ENCODE measurements around the gene FHL3. TPM values are rescaled to one million over a fixed set of nuclear protein-coding genes. Genes with fewer than 3 reads are reported as not detected.
"Not testable (repeated sequence)": the region's sequence is repeated elsewhere in the genome, so short reads cannot be mapped to it uniquely, and the experiment has no call there.

FHL3 gene
- polyA plus RNA-seq, 1 donor: 162 TPM

GRCh38 chr1:37983546-37983945, 21.8 kb downstream of the FHL3 start:
- DNase-seq: no peak

GRCh38 chr1:37978541-37978940, 26.8 kb downstream of the FHL3 start:
- DNase-seq: no peak

- not testable (repeated sequence) for DNase-seq
Measured at GRCh38 chr1:37975083-37975482, 30.2 kb downstream of the FHL3 start.

- DNase-seq: no peak
Measured at GRCh38 chr1:37974567-37974966, 30.7 kb downstream of the FHL3 start.

- DNase-seq: not testable (repeated sequence)
Measured at GRCh38 chr1:37973684-37974083, 31.6 kb downstream of the FHL3 start.

GRCh38 chr1:37965301-37965700, 40.0 kb downstream of the FHL3 start:
- DNase-seq: no peak

- DNase-seq: not testable (repeated sequence)
Measured at GRCh38 chr1:37964106-37964505, 41.2 kb downstream of the FHL3 start.

GRCh38 chr1:37958690-37959089, 46.6 kb downstream of the FHL3 start:
- DNase-seq: no peak

- DNase-seq: no peak
Measured at GRCh38 chr1:37955685-37956084, 49.6 kb downstream of the FHL3 start.

- DNase-seq: no peak
Measured at GRCh38 chr1:37954316-37954971, 50.9 kb downstream of the FHL3 start.

- DNase-seq: no peak
Measured at GRCh38 chr1:37952738-37953137, 52.6 kb downstream of the FHL3 start.

GRCh38 chr1:37951783-37952624, 53.3 kb downstream of the FHL3 start:
- DNase-seq: no peak

GRCh38 chr1:37951041-37951782, 54.1 kb downstream of the FHL3 start:
- no peak for DNase-seq

- no peak for DNase-seq
Measured at GRCh38 chr1:37949524-37950152, 55.7 kb downstream of the FHL3 start.

- no peak for DNase-seq
Measured at GRCh38 chr1:37948841-37949240, 56.5 kb downstream of the FHL3 start.

GRCh38 chr1:37948166-37948565, 57.1 kb downstream of the FHL3 start:
- no peak for DNase-seq

GRCh38 chr1:37947364-37947763, 58.0 kb downstream of the FHL3 start:
- no peak for DNase-seq

Other genes starting within 250 kb of the FHL3 start
- not detected for gene EPHA10, start 240.4 kb downstream of the FHL3 start, polyA plus RNA-seq (ENCODE audit: insufficient read length)
- 2.9 TPM for gene MANEAL, start 211.7 kb downstream of the FHL3 start, polyA plus RNA-seq (ENCODE audit: insufficient read length)
- gene C1orf122, start 197.7 kb downstream of the FHL3 start, polyA plus RNA-seq (ENCODE audit: insufficient read length): 46.7 TPM
- 7.0 TPM for gene YRDC, start 197.3 kb downstream of the FHL3 start, polyA plus RNA-seq (ENCODE audit: insufficient read length)
- gene MTF1, start 145.9 kb downstream of the FHL3 start, polyA plus RNA-seq (ENCODE audit: insufficient read length): 5.7 TPM
- 10.6 TPM for gene INPP5B, start 58.5 kb downstream of the FHL3 start, polyA plus RNA-seq (ENCODE audit: insufficient read length)
- 55.6 TPM for gene SF3A3, start 15.5 kb downstream of the FHL3 start, polyA plus RNA-seq (ENCODE audit: insufficient read length)
- gene UTP11, start 7.2 kb upstream of the FHL3 start, polyA plus RNA-seq (ENCODE audit: insufficient read length): 85.8 TPM
- 0.65 TPM for gene POU3F1, start 41.3 kb upstream of the FHL3 start, polyA plus RNA-seq (ENCODE audit: insufficient read length)

All from hindlimb muscle (tissue), 1 donor.